ENCODE data around the gene EIF4B.
"Not testable (repeated sequence)": the region's sequence is repeated elsewhere in the genome, so short reads cannot be mapped to it uniquely, and the experiment has no call there.

Gene EIF4B

DNA sequence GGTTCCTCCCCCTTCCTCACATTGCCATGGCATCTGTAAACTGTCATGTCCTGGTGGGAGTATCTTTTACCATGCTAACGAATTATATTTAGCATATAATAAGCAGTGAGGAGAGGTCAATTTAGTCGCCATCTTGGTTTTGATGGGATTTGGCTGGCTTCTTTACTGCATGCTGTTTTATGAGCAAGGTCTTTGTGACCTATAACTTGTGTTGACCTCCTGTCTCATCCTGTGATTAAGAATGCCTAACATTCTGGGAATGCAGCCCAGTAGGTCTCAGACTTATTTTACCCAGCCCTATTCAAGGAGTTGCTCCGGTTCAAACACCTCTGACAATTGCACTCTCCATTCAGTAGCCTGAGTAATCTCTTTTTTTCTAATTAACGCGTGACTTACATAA, 2.1 kb upstream of the EIF4B start:
- peak; percentile 23 for DNase-seq (ENCODE audit: low read depth)
- no peak overlapping the region for H3K4me3 ChIP-seq (ENCODE audit: low read length)
- TF ChIP-seq, protein P1, sequence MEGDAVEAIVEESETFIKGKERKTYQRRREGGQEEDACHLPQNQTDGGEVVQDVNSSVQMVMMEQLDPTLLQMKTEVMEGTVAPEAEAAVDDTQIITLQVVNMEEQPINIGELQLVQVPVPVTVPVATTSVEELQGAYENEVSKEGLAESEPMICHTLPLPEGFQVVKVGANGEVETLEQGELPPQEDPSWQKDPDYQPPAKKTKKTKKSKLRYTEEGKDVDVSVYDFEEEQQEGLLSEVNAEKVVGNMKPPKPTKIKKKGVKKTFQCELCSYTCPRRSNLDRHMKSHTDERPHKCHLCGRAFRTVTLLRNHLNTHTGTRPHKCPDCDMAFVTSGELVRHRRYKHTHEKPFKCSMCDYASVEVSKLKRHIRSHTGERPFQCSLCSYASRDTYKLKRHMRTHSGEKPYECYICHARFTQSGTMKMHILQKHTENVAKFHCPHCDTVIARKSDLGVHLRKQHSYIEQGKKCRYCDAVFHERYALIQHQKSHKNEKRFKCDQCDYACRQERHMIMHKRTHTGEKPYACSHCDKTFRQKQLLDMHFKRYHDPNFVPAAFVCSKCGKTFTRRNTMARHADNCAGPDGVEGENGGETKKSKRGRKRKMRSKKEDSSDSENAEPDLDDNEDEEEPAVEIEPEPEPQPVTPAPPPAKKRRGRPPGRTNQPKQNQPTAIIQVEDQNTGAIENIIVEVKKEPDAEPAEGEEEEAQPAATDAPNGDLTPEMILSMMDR (conservative IDR thresholded peaks at IDR 0.05; ENCODE audit: low read length) = no peak

- peak; percentile 23 for DNase-seq (ENCODE audit: low read depth)
- TF ChIP-seq, protein P1 (conservative IDR thresholded peaks at IDR 0.05; ENCODE audit: low read length) = no peak
- no peak overlapping the region; the same call in 1 of the 2 replicates for H3K4me3 ChIP-seq (ENCODE audit: low read length)
Observed at GRCh38 chr12:53004582-53004981, 1.7 kb upstream of the EIF4B start.

DNA sequence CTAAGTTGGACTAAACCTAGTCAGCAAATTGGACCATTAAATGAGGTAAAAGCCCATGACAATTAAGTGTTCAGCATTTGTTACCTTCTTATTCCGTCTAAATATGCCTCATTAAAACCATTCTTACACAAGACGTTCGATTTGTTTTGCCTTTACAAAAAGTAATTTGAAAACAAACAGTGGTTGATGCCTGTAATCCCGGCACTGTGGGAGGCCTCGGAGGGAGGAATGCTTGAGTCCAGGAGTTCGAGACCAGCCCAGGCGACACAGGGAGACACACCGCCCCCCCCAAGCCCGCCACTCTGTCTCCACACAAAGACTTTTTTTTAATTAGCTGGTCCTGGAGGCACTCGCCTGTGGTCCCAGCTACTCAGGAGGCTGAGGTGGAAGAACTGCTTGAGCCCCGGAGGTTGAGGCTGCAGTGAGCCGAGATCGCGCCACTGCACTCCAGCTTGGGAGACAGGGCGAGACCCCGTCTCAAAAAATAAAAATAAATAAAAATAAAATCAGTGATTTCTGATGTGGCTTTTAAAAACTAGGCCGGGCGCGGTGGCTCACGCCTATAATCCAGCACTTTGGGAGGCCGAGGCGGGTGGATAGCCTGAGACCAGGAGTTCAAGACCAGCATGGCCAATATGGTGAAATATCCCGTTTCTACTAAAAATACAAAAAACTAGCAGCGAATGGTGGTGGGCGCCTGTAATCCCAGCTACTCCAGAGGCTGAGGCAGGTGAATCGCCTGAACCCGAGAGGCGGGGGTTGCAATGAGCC, 856 bp upstream of the EIF4B start:
- no peak for DNase-seq (ENCODE audit: low read depth)
- peak overlapping the region; percentile 89 for H3K4me3 ChIP-seq (ENCODE audit: low read length)
- TF ChIP-seq, protein P1 (conservative IDR thresholded peaks at IDR 0.05; ENCODE audit: low read length) = no peak

- H3K4me3 ChIP-seq (ENCODE audit: low read length) = peak overlapping the region; percentile 100
- DNase-seq (ENCODE audit: low read depth) = peak; percentile 61
- TF ChIP-seq, protein P1 (conservative IDR thresholded peaks at IDR 0.05; ENCODE audit: low read length) = no peak
Observed at GRCh38 chr12:53006810-53007309, 604 bp downstream of the EIF4B start.

DNA sequence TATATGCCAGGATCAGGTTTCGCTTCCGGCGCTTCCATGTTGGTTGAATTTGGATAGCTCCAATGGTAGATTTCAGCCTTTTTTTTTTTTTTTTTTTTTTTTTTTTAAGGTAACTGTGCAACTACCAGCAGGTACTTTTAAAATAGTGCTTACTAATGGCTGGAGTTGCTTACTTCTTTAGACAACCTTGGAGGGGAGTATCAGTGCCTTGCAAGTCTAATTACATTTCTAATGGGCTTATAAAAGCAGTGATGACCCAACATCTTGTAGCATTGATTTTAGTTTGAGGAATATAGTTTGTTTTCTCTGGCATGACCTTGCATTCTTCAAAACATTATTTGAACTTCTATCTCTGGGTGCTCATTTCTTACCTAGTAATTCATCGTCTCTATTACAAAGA, 1.1 kb downstream of the EIF4B start:
- TF ChIP-seq, protein P1 (conservative IDR thresholded peaks at IDR 0.05; ENCODE audit: low read length) = no peak
- DNase-seq (ENCODE audit: low read depth) = no peak
- peak overlapping the region; percentile 100 for H3K4me3 ChIP-seq (ENCODE audit: low read length)

- not testable (repeated sequence) for H3K4me3 ChIP-seq (ENCODE audit: low read length)
Observed at GRCh38 chr12:53008760-53009159, 2.5 kb downstream of the EIF4B start.

GRCh38 chr12:53010955-53011354, 4.7 kb downstream of the EIF4B start:
- DNase-seq (ENCODE audit: low read depth) = no peak
- no peak overlapping the region for H3K4me3 ChIP-seq (ENCODE audit: low read length)
- TF ChIP-seq, protein P1 (conservative IDR thresholded peaks at IDR 0.05; ENCODE audit: low read length) = no peak

More at GRCh38 chr12:53008760-53009159, 2.5 kb downstream of the EIF4B start:
- DNase-seq (ENCODE audit: low read depth) = not testable (repeated sequence)
